CD8-positive, alpha-beta memory T cell (primary cell): ENCODE measurements around the gene MEI1. TPM values are rescaled to one million over a fixed set of nuclear protein-coding genes. Genes with fewer than 3 reads are reported as not detected.
"Not testable (repeated sequence)": the region's sequence is repeated elsewhere in the genome, so short reads cannot be mapped to it uniquely, and the experiment has no call there.

ENCODE experiments used
- CTCF ChIA-PET: fragments of 350-600 bp; sonication (Branson Sonifier 250); formaldehyde crosslinking; loops from one replicate; lab custom pipeline; 2021; ENCODE audit warnings: antibody characterized with exemption; lab: Charles Lee
- POLR2A ChIA-PET: fragments of 350-600 bp; sonication (Branson Sonifier 250); formaldehyde crosslinking; loops from one replicate; lab custom pipeline; 2021; ENCODE audit warnings: antibody characterized with exemption; lab: Charles Lee
- DNase-seq, 5 donors: peaks; one replicate each; pipeline versions ENCODE4 v3.0.0 to v3.0.0-alpha.2; 2020 to 2022; ENCODE audit warnings: mixed read lengths in 1 of 5
- H3K27ac ChIP-seq: one replicate; pipeline ENCODE4 v1.7.0; 2013; ENCODE audit warnings: low read depth, mild to moderate bottlenecking, low read length, moderate library complexity
- H3K27me3 ChIP-seq: 2 replicates; pipeline ENCODE4 v1.7.0; 2013; ENCODE audit warnings: low read length, mild to moderate bottlenecking; ENCODE audit not compliant: insufficient read depth, poor library complexity, severe bottlenecking
- H3K36me3 ChIP-seq: 2 replicates; pipeline ENCODE4 v1.7.0; 2013; ENCODE audit warnings: mild to moderate bottlenecking, low read length, moderate library complexity; ENCODE audit not compliant: insufficient read depth
- H3K4me1 ChIP-seq: 2 replicates; pipeline ENCODE4 v1.7.0; 2013; ENCODE audit warnings: mild to moderate bottlenecking, low read length, moderate library complexity; ENCODE audit not compliant: insufficient read depth
- H3K4me3 ChIP-seq: 2 replicates; pipeline ENCODE4 v1.7.0; 2013; ENCODE audit warnings: mild to moderate bottlenecking, low read length
- H3K9me3 ChIP-seq: 2 replicates; pipeline ENCODE4 v1.7.0; 2013; ENCODE audit warnings: mild to moderate bottlenecking, low read length
- H3K27ac Mint-ChIP-seq, 8 donors: one replicate each; pipeline ENCODE4 v1.8.0; 2020 to 2021; ENCODE audit warnings: mixed read lengths in 8 of 8, mild to moderate bottlenecking in 6 of 8, inconsistent platforms in 3 of 8, moderate library complexity in 3 of 8
- H3K27me3 Mint-ChIP-seq, 2 donors: one replicate each; pipeline ENCODE4 v1.8.0; 2020 to 2021; ENCODE audit warnings: mixed read lengths in 2 of 2, mild to moderate bottlenecking in 1 of 2, moderate library complexity in 1 of 2
- H3K36me3 Mint-ChIP-seq, 3 donors: one replicate each; pipeline ENCODE4 v1.8.0; 2020 to 2021; ENCODE audit warnings: mixed read lengths in 3 of 3, inconsistent platforms in 1 of 3, mild to moderate bottlenecking in 1 of 3
- H3K4me1 Mint-ChIP-seq, 3 donors: one replicate each; pipeline ENCODE4 v1.8.0; 2020 to 2021; ENCODE audit warnings: mixed read lengths in 3 of 3, inconsistent platforms in 1 of 3, mild to moderate bottlenecking in 1 of 3
- H3K4me3 Mint-ChIP-seq, 7 donors: one replicate each; pipeline ENCODE4 v1.8.0; 2020 to 2021; ENCODE audit warnings: mixed read lengths in 7 of 7, mild to moderate bottlenecking in 6 of 7, moderate library complexity in 4 of 7, inconsistent platforms in 2 of 7
- H3K9me3 Mint-ChIP-seq, 5 donors: one replicate each; pipeline ENCODE4 v1.8.0; 2020 to 2022; ENCODE audit warnings: mixed read lengths in 5 of 5, mild to moderate bottlenecking in 3 of 5, moderate library complexity in 2 of 5, inconsistent platforms in 1 of 5
- polyA plus RNA-seq: library from polyadenylated mRNA; unstranded; fragments of 300-500 nt; fragmentation: Illumina TruSeq; gene quantifications from one replicate; pipeline ENCODE4 v1.2.3, GENCODE V29; 2021
- total RNA-seq, 2 experiments: library from RNA; stranded (reverse); gene quantifications; one replicate each; pipeline ENCODE4 v1.2.3, GENCODE V29; 2021

The MEI1 gene
- total and polyA plus RNA-seq, 3 experiments from 2014 or later, result 33.9 to 150 (median 36.3) TPM

GRCh38 chr22:41725510-41726110, 26.3 kb downstream of the MEI1 start:
- H3K4me1 Mint-ChIP-seq, result no peaks in the 10 kb centered on the region
- POLR2A ChIA-PET, result no interaction called here

GRCh38 chr22:41731609-41732008, 32.3 kb downstream of the MEI1 start:
- Histone ChIP-seq H3K4me1 (no peaks in the 10 kb centered on the region), H3K36me3 (no peaks in the 10 kb centered on the region), H3K9me3 (no peaks in the 10 kb centered on the region), H3K27me3 (no peaks in the 10 kb centered on the region), H3K4me3 (no peak overlapping the region), H3K27ac (no peak overlapping the region)
- ChIA-PET POLR2A (no interaction called here), CTCF (interaction anchor here (1.1 kb wide), 1 partner anchor 15 kb away, joined by 3 read pairs; no protein-coding TSS in a partner anchor)
- Mint-ChIP-seq H3K9me3 (no peaks in the 10 kb centered on the region), H3K27ac (no peak overlapping the region), H3K4me1 (no peaks in the 10 kb centered on the region), H3K4me3 (no peak overlapping the region), H3K36me3 (no peaks in the 10 kb centered on the region), H3K27me3 (peaks cover 2 to 4% of the 10 kb centered on the region in 2 donors)
- no peak for DNase-seq

More at GRCh38 chr22:41725510-41726110, 26.3 kb downstream of the MEI1 start:
- Histone ChIP-seq H3K4me3 (no peak overlapping the region), H3K27ac (no peak overlapping the region), H3K27me3 (no peaks in the 10 kb centered on the region), H3K36me3 (no peaks in the 10 kb centered on the region), H3K4me1 (no peaks in the 10 kb centered on the region), H3K9me3 (no peaks in the 10 kb centered on the region)
- peaks cover 2 to 10% of the 10 kb centered on the region in 2 donors for H3K27me3 Mint-ChIP-seq
- no peak for DNase-seq
- H3K27ac Mint-ChIP-seq, result no peak overlapping the region
- CTCF ChIA-PET, result interaction anchor here (1.1 to 2.6 kb wide), 3 partner anchors 21 to 28 kb away, joined by 3 to 5 read pairs (median 3); no protein-coding TSS in a partner anchor
- H3K4me3 Mint-ChIP-seq, result no peak overlapping the region
- no peaks in the 10 kb centered on the region for H3K9me3 Mint-ChIP-seq
- H3K36me3 Mint-ChIP-seq, result no peaks in the 10 kb centered on the region

GRCh38 chr22:41732096-41732772, 32.9 kb downstream of the MEI1 start:
- H3K9me3 ChIP-seq, result no peaks in the 10 kb centered on the region
- no peaks in the 10 kb centered on the region for H3K36me3 ChIP-seq
- Mint-ChIP-seq H3K4me1 (no peaks in the 10 kb centered on the region), H3K9me3 (no peaks in the 10 kb centered on the region), H3K27ac (peak overlapping the region in 1 of 8 donors; percentile 40), H3K27me3 (peaks cover 0 to 6% of the 10 kb centered on the region in 2 donors), H3K4me3 (peak overlapping the region in 1 of 7 donors; percentile 13), H3K36me3 (no peaks in the 10 kb centered on the region)
- ChIA-PET POLR2A (no interaction called here), CTCF (interaction anchor here (1.1 kb wide), 1 partner anchor 15 kb away, joined by 3 read pairs; no protein-coding TSS in a partner anchor)
- no peak for DNase-seq
- H3K27ac ChIP-seq, result no peak overlapping the region
- no peaks in the 10 kb centered on the region for H3K27me3 ChIP-seq
- H3K4me1 ChIP-seq, result no peaks in the 10 kb centered on the region
- no peak overlapping the region for H3K4me3 ChIP-seq

GRCh38 chr22:41733241-41733640, 33.9 kb downstream of the MEI1 start:
- H3K4me3 Mint-ChIP-seq, H3K27ac ChIP-seq, H3K27me3 Mint-ChIP-seq, H3K27ac Mint-ChIP-seq, H3K9me3 Mint-ChIP-seq, DNase-seq, H3K27me3 ChIP-seq, H3K4me1 ChIP-seq, H3K4me1 Mint-ChIP-seq, CTCF ChIA-PET, H3K36me3 ChIP-seq, H3K9me3 ChIP-seq, H3K36me3 Mint-ChIP-seq, H3K4me3 ChIP-seq: not testable (repeated sequence)
- POLR2A ChIA-PET, result interaction anchor here (0.6 kb wide), 1 partner anchor 44 kb away, joined by 4 read pairs; no protein-coding TSS in a partner anchor

GRCh38 chr22:41739576-41739975, 40.3 kb downstream of the MEI1 start:
- H3K9me3 Mint-ChIP-seq, result no peaks in the 10 kb centered on the region
- POLR2A ChIA-PET, result interaction anchor here (0.6 kb wide), 1 partner anchor 187 kb away, joined by 4 read pairs; the partner anchor contains the start of gene TNFRSF13C
- Histone ChIP-seq H3K9me3 (no peaks in the 10 kb centered on the region), H3K4me1 (no peaks in the 10 kb centered on the region), H3K36me3 (no peaks in the 10 kb centered on the region), H3K4me3 (no peak overlapping the region), H3K27me3 (no peaks in the 10 kb centered on the region), H3K27ac (no peak overlapping the region)
- H3K27ac Mint-ChIP-seq, result no peak overlapping the region
- peaks cover 0 to 5% (median 0%) of the 10 kb centered on the region in 3 donors for H3K4me1 Mint-ChIP-seq
- peaks cover 1 to 4% of the 10 kb centered on the region in 2 donors for H3K27me3 Mint-ChIP-seq
- CTCF ChIA-PET, result interaction anchor here (1.0 kb wide), 1 partner anchor 43 kb away, joined by 6 read pairs; no protein-coding TSS in a partner anchor
- H3K4me3 Mint-ChIP-seq, result no peak overlapping the region
- no peak for DNase-seq
- H3K36me3 Mint-ChIP-seq, result no peaks in the 10 kb centered on the region

GRCh38 chr22:41742918-41743317, 43.6 kb downstream of the MEI1 start:
- Mint-ChIP-seq H3K36me3 (no peaks in the 10 kb centered on the region), H3K9me3 (no peaks in the 10 kb centered on the region), H3K27ac (no peak overlapping the region), H3K4me3 (no peak overlapping the region), H3K27me3 (peaks cover 1 to 12% of the 10 kb centered on the region in 2 donors), H3K4me1 (peaks cover 3 to 5% (median 4%) of the 10 kb centered on the region in 3 donors)
- CTCF ChIA-PET, result interaction anchor here (1.0 kb wide), 1 partner anchor 58 kb away, joined by 3 read pairs; the partner anchor contains the start of gene CCDC134
- no peaks in the 10 kb centered on the region for H3K36me3 ChIP-seq
- no peaks in the 10 kb centered on the region for H3K27me3 ChIP-seq
- no peak overlapping the region for H3K4me3 ChIP-seq
- no peak for DNase-seq
- no peak overlapping the region for H3K27ac ChIP-seq
- POLR2A ChIA-PET, result no interaction called here
- H3K4me1 ChIP-seq, result no peaks in the 10 kb centered on the region
- H3K9me3 ChIP-seq, result no peaks in the 10 kb centered on the region

GRCh38 chr22:41745968-41746367, 46.7 kb downstream of the MEI1 start:
- no peaks in the 10 kb centered on the region for H3K36me3 Mint-ChIP-seq
- no peaks in the 10 kb centered on the region for H3K9me3 Mint-ChIP-seq
- Histone ChIP-seq H3K27ac (no peak overlapping the region), H3K4me1 (no peaks in the 10 kb centered on the region), H3K36me3 (no peaks in the 10 kb centered on the region), H3K27me3 (no peaks in the 10 kb centered on the region), H3K9me3 (no peaks in the 10 kb centered on the region), H3K4me3 (no peak overlapping the region)
- POLR2A ChIA-PET, result interaction anchor here (1.2 kb wide), 1 partner anchor 195 kb away, joined by 12 read pairs; no protein-coding TSS in a partner anchor
- peaks cover 3 to 28% of the 10 kb centered on the region in 2 donors for H3K27me3 Mint-ChIP-seq
- CTCF ChIA-PET, result interaction anchor here (0.8 to 2.8 kb wide), 21 partner anchors 13 to 203 kb away, joined by 3 to 32 read pairs (median 5); partner anchors contain the start of genes CCDC134 and SREBF2
- peaks cover 0 to 4% (median 3%) of the 10 kb centered on the region in 3 donors for H3K4me1 Mint-ChIP-seq
- H3K4me3 Mint-ChIP-seq, result no peak overlapping the region
- peak overlapping the region in 1 of 8 donors; percentile 38 for H3K27ac Mint-ChIP-seq
- DNase-seq, result no peak
